HepG2 (cell line): ENCODE data around the gene APLP1. TPM values are rescaled to one million over a fixed set of nuclear protein-coding genes. Genes with fewer than 3 reads are reported as not detected.

Experiments
- ATAC-seq: fragments of 200-7000 bp; cut with Tn5 transposase; 3 replicates; pipeline ENCODE4 v1.9.1; 2020; ENCODE audit warnings: mild to moderate bottlenecking, moderate library complexity
- BruUV-seq: library from RNA; stranded (reverse); fragments of 400-500 nt; replicated peaks from 2 replicates; lab custom pipeline; 2021; lab: Mats Ljungman, UMichigan
- CTCF ChIA-PET: fragments of 300-600 bp; formaldehyde crosslinking; extraction: SDS; loops from one replicate; lab custom pipeline; 2021; ENCODE audit warnings: low total read pairs, inconsistent platforms, low intra/inter-chr PET ratio; lab: Yijun Ruan, JAX
- POLR2A ChIA-PET: fragments of 350-600 bp; sonication (Branson Sonifier 250); formaldehyde crosslinking; loops from one replicate; lab custom pipeline; 2020; ENCODE audit warnings: antibody characterized with exemption, inconsistent platforms; lab: Yijun Ruan, JAX
- DNase-seq: peaks from one replicate; pipeline ENCODE4 v3.0.0-alpha.2; 2015; ENCODE audit warnings: low spot score
- FAIRE-seq: peaks from 3 replicates; lab custom pipeline; 2011; peaks lifted over from hg19 to GRCh38; lab: Jason Lieb, UNC
- H2AFZ ChIP-seq: one replicate; pipeline ENCODE4 v1.6.1; 2011; ENCODE audit warnings: low read length, inconsistent platforms
- H3K27ac ChIP-seq: fragments of 300-600 bp; 3 replicates; pipeline ENCODE4 v1.8.0; 2011; ENCODE audit warnings: mixed run types, mild to moderate bottlenecking, mixed read lengths, low read length, inconsistent platforms; ENCODE audit not compliant: insufficient read depth; ENCODE audit errors: extremely low read length
- H3K27me3 ChIP-seq, 2 experiments: fragments of 200-600 bp in 1 of 2; 2 replicates in 1 of 2; 3 replicates in 1 of 2; pipeline versions ENCODE4 v1.6.0 to v1.8.0; 2011; ENCODE audit warnings: low read length in 2 of 2, mild to moderate bottlenecking in 2 of 2, moderate library complexity in 2 of 2, inconsistent platforms in 1 of 2; ENCODE audit not compliant: insufficient read depth in 2 of 2, control insufficient read depth in 1 of 2
- H3K36me3 ChIP-seq, 2 experiments: fragments of 200-600 bp in 1 of 2; replicated peaks in 1 of 2; 2 replicates in 1 of 2; 3 replicates in 1 of 2; pipeline versions ENCODE4 v1.5.1 to v1.8.0; 2011; ENCODE audit warnings: low read length in 2 of 2, inconsistent platforms in 1 of 2; ENCODE audit not compliant: insufficient read depth in 2 of 2, control insufficient read depth in 1 of 2
- H3K4me1 ChIP-seq: 2 replicates; pipeline ENCODE4 v1.5.1; 2012; ENCODE audit warnings: low read length, inconsistent platforms; ENCODE audit not compliant: insufficient read depth
- H3K4me2 ChIP-seq: 2 replicates; pipeline ENCODE4 v1.6.0; 2011; ENCODE audit warnings: low read depth, low read length, inconsistent platforms
- H3K4me3 ChIP-seq, 3 experiments: fragments of 200-600 bp in 1 of 3; sonication (generic), shearing (Covaris generic) in 1 of 3; replicated peaks in 1 of 3; 2 replicates each; pipeline ENCODE4 v1.5.1; 2011 to 2016; ENCODE audit warnings: low read length in 3 of 3, inconsistent platforms in 2 of 3, low read depth in 2 of 3, mild to moderate bottlenecking in 2 of 3, control low read depth in 1 of 3, mixed read lengths in 1 of 3; ENCODE audit not compliant: insufficient read depth in 1 of 3
- H3K79me2 ChIP-seq: one replicate; pipeline ENCODE4 v1.6.1; 2011; ENCODE audit warnings: low read length, inconsistent platforms; ENCODE audit not compliant: insufficient read depth
- H3K9ac ChIP-seq: 2 replicates; pipeline ENCODE4 v1.6.0; 2011; ENCODE audit warnings: mild to moderate bottlenecking, low read depth, low read length, inconsistent platforms; ENCODE audit not compliant: insufficient read depth
- H3K9me3 ChIP-seq: 2 replicates; pipeline ENCODE4 v1.5.1; 2012; ENCODE audit warnings: mild to moderate bottlenecking, low read length
- H4K20me1 ChIP-seq: 2 replicates; pipeline ENCODE4 v1.6.0; 2011; ENCODE audit warnings: inconsistent platforms, mild to moderate bottlenecking, low read length, moderate library complexity; ENCODE audit not compliant: insufficient read depth
- FOSL2 ChIP-seq: sonication (generic); formaldehyde crosslinking; IDR thresholded peaks from 2 replicates; pipeline ENCODE4 v1.4.0; 2020; ENCODE audit warnings: missing genetic modification reagents
- FOXK2 ChIP-seq: fragments of 450-650 bp; IDR thresholded peaks from 2 replicates; pipeline ENCODE4 v1.6.1; 2016
- KLF15 ChIP-seq: sonication (generic); formaldehyde crosslinking; IDR thresholded peaks from 2 replicates; pipeline ENCODE4 v1.8.1; 2023; ENCODE audit warnings: borderline replicate concordance, mild to moderate bottlenecking, inconsistent platforms, missing genetic modification reagents, mixed read lengths
- SMAD9 ChIP-seq: sonication (generic); formaldehyde crosslinking; IDR thresholded peaks from 2 replicates; pipeline ENCODE4 v1.5.1; 2020; ENCODE audit warnings: mild to moderate bottlenecking, missing genetic modification reagents
- SNAPC2 ChIP-seq: sonication (generic); formaldehyde crosslinking; IDR thresholded peaks from 2 replicates; pipeline ENCODE4 v1.8.1; 2022; ENCODE audit warnings: mild to moderate bottlenecking, missing genetic modification reagents
- TCF7 ChIP-seq: sonication (generic); IDR thresholded peaks from 2 replicates; pipeline ENCODE4 v1.6.1; 2016; ENCODE audit warnings: antibody characterized with exemption, low read depth
- ZFP37 ChIP-seq: sonication (generic); formaldehyde crosslinking; IDR thresholded peaks from 2 replicates; pipeline ENCODE4 v1.4.0; 2020; ENCODE audit warnings: missing genetic modification reagents, borderline replicate concordance
- ZNF180 ChIP-seq: sonication (generic); formaldehyde crosslinking; IDR thresholded peaks from 2 replicates; pipeline ENCODE4 v1.4.0; 2020; ENCODE audit warnings: low read depth, missing genetic modification reagents, borderline replicate concordance
- ZNF296 ChIP-seq: sonication (generic); formaldehyde crosslinking; conservative IDR thresholded peaks from 2 replicates; pipeline ENCODE4 v1.5.0; 2020; ENCODE audit warnings: mild to moderate bottlenecking, missing genetic modification reagents
- ZSCAN21 ChIP-seq: sonication (generic); formaldehyde crosslinking; IDR thresholded peaks from 2 replicates; pipeline ENCODE4 v1.8.0; 2022; ENCODE audit warnings: mild to moderate bottlenecking, missing genetic modification reagents, moderate library complexity, borderline replicate concordance
- WGBS: methylation state at CpG from one replicate; pipeline ENCODE4 v1.1.6; 2017; ENCODE audit warnings: low lambda C conversion rate; 5-methylcytosine and 5-hydroxymethylcytosine counted together
- in situ Hi-C: cut with HindIII; loops from 2 replicates; pipeline ENCODE4 v1.10.0; 2017; ENCODE audit warnings: low pct_unique_long_range_greater_than_20kb; ENCODE audit not compliant: extremely low pct_ligation_motif_present
- intact Hi-C: fragments of 100-400 bp; cut with micrococcal nuclease; formaldehyde crosslinking; loops from one replicate; pipeline ENCODE4 v1.10.0; 2022; ENCODE audit not compliant: unreplicated experiment
- polyA plus RNA-seq, 8 experiments: library from polyadenylated mRNA; depleted of rRNA in 3 of 8; stranded (reverse) in 7 of 8; unstranded in 1 of 8; fragments of >200 nt; fragmentation: Illumina TruSeq in 4 of 8; extraction: Trizol in 4 of 8; gene quantifications; 2 replicates each; pipeline versions ENCODE4 v1.2.1 to v1.2.3, GENCODE V29; 2011 to 2016; ENCODE audit warnings: low read depth in 4 of 8, missing spikeins in 1 of 8, mixed read lengths in 1 of 8; ENCODE audit not compliant: insufficient read depth in 1 of 8
- total RNA-seq, 5 experiments: library from RNA; depleted of rRNA; stranded (reverse); fragments of >200 nt; fragmentation: Illumina TruSeq; extraction: Trizol; gene quantifications; 2 replicates each; pipeline ENCODE4 v1.2.3, GENCODE V29; 2016; ENCODE audit warnings: low read depth in 1 of 5
- TF ChIP-seq, protein P1 (sequence below): sonication (generic); formaldehyde crosslinking; IDR thresholded peaks from 2 replicates; pipeline ENCODE4 v1.5.1; 2020; ENCODE audit warnings: mild to moderate bottlenecking, missing genetic modification reagents, moderate library complexity
- TF ChIP-seq, protein P2 (sequence below): IDR thresholded peaks from 2 replicates; pipeline ENCODE4 v1.6.1; 2018; ENCODE audit warnings: missing genetic modification reagents, mild to moderate bottlenecking, missing compliant biosample characterization
- TF ChIP-seq, protein P3 (sequence below): sonication (generic); formaldehyde crosslinking; IDR thresholded peaks from 2 replicates; pipeline ENCODE4 v1.4.0; 2020; ENCODE audit warnings: low read depth, mild to moderate bottlenecking, missing genetic modification reagents

Gene APLP1
- total and polyA plus RNA-seq, 2 of the 13 experiments (the other 11 are each of a cell fraction or from before 2014, with no cell fraction given): 2.0 to 2.9 TPM

DNA sequence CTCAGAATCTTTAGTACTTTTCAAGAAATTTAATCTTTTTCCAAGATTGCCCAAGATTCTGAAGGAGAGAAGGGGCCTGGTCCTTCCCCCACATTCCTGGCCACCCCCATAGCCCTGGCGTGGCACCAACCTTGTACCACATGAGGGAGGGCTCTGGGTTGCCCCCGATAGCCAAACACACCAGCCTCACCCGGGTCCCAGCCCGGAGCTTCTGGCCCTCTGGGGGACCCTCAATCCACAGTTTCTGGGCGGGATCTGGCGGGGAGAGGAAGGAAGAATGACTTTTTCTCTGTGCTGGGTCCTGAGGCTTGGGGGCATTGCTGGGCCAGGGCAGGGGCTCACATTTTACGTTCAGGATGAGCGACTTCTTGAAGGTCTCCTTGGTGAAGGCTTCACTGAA, 20.5 kb upstream of the APLP1 start (continued):
- TF ChIP-seq ZFP37 (CRISPR knock-in tag) (no peak), ZNF180 (CRISPR knock-in tag) (no peak)

DNA sequence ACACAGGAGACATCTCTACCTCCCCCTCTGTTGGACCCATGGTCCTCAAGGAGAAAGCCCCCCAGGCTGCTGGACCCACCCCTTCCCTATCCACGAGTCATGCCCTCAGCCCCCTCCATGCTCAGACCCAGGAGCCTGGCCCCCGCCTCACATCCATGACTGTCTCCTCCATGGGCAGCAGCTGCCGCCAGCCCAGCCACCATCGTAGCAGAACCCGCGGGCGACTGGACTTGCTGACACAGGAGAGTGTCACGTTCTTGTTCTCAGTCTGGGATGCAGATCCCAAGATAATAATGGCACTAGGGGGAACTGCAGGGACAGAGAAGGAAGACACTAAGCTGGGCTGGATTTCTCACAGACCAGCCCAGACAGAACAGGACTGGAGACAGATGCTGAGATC, 19.9 kb upstream of the APLP1 start:
- CTCF ChIA-PET: no interaction called here
- FAIRE-seq (no peak), ATAC-seq (no peak)

DNA sequence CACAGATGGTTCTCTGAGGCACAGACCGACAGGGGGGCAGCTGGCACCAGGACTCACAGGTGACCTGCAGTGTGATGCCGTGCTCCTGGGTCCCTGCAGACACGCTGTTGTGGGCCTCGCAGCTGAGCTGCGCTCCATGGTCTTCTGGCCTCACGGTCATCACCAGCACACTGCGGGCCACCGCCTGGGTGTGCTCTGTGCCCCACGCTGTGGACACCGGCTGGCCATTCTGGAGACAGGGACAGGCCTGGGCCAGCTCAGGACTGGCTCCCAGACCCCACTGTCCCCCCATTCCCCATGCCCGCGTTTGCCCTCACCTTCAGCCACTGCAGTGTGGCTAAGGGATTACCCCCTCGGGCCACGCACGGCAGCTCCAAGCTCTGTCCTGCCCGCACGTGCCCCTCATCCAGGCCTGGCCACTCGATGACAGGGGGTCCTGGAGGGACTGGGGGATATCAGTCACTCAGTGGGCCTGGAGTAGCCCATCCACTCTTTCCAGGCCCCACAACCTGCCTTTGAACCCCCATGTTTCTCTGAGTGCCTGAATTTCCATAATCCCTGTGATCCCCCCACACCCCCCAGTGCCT, 19.4 kb upstream of the APLP1 start:
- H3K27me3 ChIP-seq: peaks cover 4 to 57% of the 10 kb centered on the region in 2 experiments; a peak in 4 of 5 replicates
- 42% methylated on average over 6 of the region's 18 CpGs for WGBS
- intact Hi-C loops: no loop called here
- H2AFZ ChIP-seq: no peak overlapping the region
- BruUV-seq: no TSS peak
- H3K9me3 ChIP-seq: no peaks in the 10 kb centered on the region
- H3K27ac ChIP-seq: no peak overlapping the region
- no peaks in the 10 kb centered on the region for H3K79me2 ChIP-seq
- FAIRE-seq (no peak), DNase-seq (no peak), ATAC-seq (no peak)
- H3K4me3 ChIP-seq: no peak overlapping the region
- peaks cover 26% of the 10 kb centered on the region for H3K4me1 ChIP-seq
- CTCF ChIA-PET: no interaction called here
- POLR2A ChIA-PET: no interaction called here
- H3K9ac ChIP-seq: no peak overlapping the region
- H3K4me2 ChIP-seq: no peak overlapping the region
- no peaks in the 10 kb centered on the region for H3K36me3 ChIP-seq
- in situ Hi-C loops: no loop called here
- no peaks in the 10 kb centered on the region for H4K20me1 ChIP-seq
- TF ChIP-seq SMAD9 (CRISPR knock-in tag): no peak
- TF ChIP-seq, protein P1, sequence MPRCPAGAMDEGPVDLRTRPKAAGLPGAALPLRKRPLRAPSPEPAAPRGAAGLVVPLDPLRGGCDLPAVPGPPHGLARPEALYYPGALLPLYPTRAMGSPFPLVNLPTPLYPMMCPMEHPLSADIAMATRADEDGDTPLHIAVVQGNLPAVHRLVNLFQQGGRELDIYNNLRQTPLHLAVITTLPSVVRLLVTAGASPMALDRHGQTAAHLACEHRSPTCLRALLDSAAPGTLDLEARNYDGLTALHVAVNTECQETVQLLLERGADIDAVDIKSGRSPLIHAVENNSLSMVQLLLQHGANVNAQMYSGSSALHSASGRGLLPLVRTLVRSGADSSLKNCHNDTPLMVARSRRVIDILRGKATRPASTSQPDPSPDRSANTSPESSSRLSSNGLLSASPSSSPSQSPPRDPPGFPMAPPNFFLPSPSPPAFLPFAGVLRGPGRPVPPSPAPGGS (CRISPR knock-in tag): no peak
- no peak for TF ChIP-seq KLF15 (CRISPR knock-in tag)
- TF ChIP-seq TCF7: no peak
- no peak for TF ChIP-seq FOSL2 (CRISPR knock-in tag)
- no peak for TF ChIP-seq ZSCAN21 (CRISPR knock-in tag)
- no peak for TF ChIP-seq SNAPC2 (CRISPR knock-in tag)
- TF ChIP-seq, protein P2, sequence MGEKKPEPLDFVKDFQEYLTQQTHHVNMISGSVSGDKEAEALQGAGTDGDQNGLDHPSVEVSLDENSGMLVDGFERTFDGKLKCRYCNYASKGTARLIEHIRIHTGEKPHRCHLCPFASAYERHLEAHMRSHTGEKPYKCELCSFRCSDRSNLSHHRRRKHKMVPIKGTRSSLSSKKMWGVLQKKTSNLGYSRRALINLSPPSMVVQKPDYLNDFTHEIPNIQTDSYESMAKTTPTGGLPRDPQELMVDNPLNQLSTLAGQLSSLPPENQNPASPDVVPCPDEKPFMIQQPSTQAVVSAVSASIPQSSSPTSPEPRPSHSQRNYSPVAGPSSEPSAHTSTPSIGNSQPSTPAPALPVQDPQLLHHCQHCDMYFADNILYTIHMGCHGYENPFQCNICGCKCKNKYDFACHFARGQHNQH (CRISPR knock-in tag): no peak
- TF ChIP-seq, protein P3, sequence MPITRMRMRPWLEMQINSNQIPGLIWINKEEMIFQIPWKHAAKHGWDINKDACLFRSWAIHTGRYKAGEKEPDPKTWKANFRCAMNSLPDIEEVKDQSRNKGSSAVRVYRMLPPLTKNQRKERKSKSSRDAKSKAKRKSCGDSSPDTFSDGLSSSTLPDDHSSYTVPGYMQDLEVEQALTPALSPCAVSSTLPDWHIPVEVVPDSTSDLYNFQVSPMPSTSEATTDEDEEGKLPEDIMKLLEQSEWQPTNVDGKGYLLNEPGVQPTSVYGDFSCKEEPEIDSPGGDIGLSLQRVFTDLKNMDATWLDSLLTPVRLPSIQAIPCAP: no peak

More for the DNA sequence above, 19.9 kb upstream of the APLP1 start:
- in situ Hi-C loops: no loop called here
- DNase-seq: no peak
- BruUV-seq: no TSS peak
- H3K36me3 ChIP-seq: no peaks in the 10 kb centered on the region
- H3K9ac ChIP-seq: no peak overlapping the region
- H3K27me3 ChIP-seq: peaks cover 4 to 60% of the 10 kb centered on the region in 2 experiments; a peak in 4 of 5 replicates
- 50% methylated on average over 8 of the region's 8 CpGs for WGBS
- H3K79me2 ChIP-seq: no peaks in the 10 kb centered on the region
- H3K9me3 ChIP-seq: no peaks in the 10 kb centered on the region
- H2AFZ ChIP-seq: no peak overlapping the region
- peaks cover 27% of the 10 kb centered on the region for H3K4me1 ChIP-seq
- H3K4me2 ChIP-seq: no peak overlapping the region
- H3K4me3 ChIP-seq: no peak overlapping the region
- no peak overlapping the region for H3K27ac ChIP-seq
- no peaks in the 10 kb centered on the region for H4K20me1 ChIP-seq
- intact Hi-C loops: no loop called here
- POLR2A ChIA-PET: no interaction called here
- TF ChIP-seq FOXK2 (no peak), ZNF296 (CRISPR knock-in tag) (no peak)
